Neural progenitor cell (in vitro differentiated cells): ENCODE results near the gene SCO2. TPM values are rescaled to one million over a fixed set of nuclear protein-coding genes. Genes with fewer than 3 reads are reported as not detected.

Experiments
- DNase-seq: peaks from one replicate; pipeline ENCODE4 v3.0.0-alpha.2; 2016; ENCODE audit warnings: low spot score
- H2AFZ ChIP-seq: fragments of 200-600 bp; sonication (generic); replicated peaks from 2 replicates; pipeline ENCODE4 v1.6.1; 2016; ENCODE audit warnings: antibody characterized with exemption
- H3F3A ChIP-seq: fragments of 200-600 bp; sonication (generic); 2 replicates; pipeline ENCODE4 v1.6.1; 2016; ENCODE audit warnings: antibody characterized with exemption, low read depth
- H3K27ac ChIP-seq: fragments of 200-600 bp; sonication (generic); 2 replicates; pipeline ENCODE4 v1.5.1; 2016; ENCODE audit warnings: mild to moderate bottlenecking
- H3K27me3 ChIP-seq: fragments of 200-600 bp; sonication (generic); 2 replicates; pipeline ENCODE4 v1.6.1; 2016; ENCODE audit warnings: mild to moderate bottlenecking, moderate library complexity
- H3K36me3 ChIP-seq: fragments of 200-600 bp; sonication (generic); 2 replicates; pipeline ENCODE4 v1.5.1; 2016
- H3K4me1 ChIP-seq: fragments of 200-600 bp; sonication (generic); 2 replicates; pipeline ENCODE4 v1.6.1; 2016; ENCODE audit warnings: mixed run types
- H3K4me2 ChIP-seq: fragments of 200-600 bp; sonication (generic); 2 replicates; pipeline ENCODE4 v1.6.1; 2016
- H3K4me3 ChIP-seq: fragments of 200-600 bp; sonication (generic); 2 replicates; pipeline ENCODE4 v1.5.1; 2016
- H3K79me2 ChIP-seq: fragments of 200-600 bp; sonication (generic); 2 replicates; pipeline ENCODE4 v1.6.1; 2016; ENCODE audit warnings: low read depth
- H3K9ac ChIP-seq: fragments of 200-600 bp; sonication (generic); 2 replicates; pipeline ENCODE4 v1.6.1; 2016
- H3K9me3 ChIP-seq: fragments of 200-600 bp; sonication (generic); 2 replicates; pipeline ENCODE4 v1.5.1; 2016; ENCODE audit warnings: low read depth
- H4K20me1 ChIP-seq: fragments of 200-600 bp; sonication (generic); 2 replicates; pipeline ENCODE4 v1.6.1; 2016; ENCODE audit warnings: low read depth
- H3K27ac Mint-ChIP-seq: 3 replicates; pipeline ENCODE4 v1.8.0; 2021; ENCODE audit warnings: mixed read lengths
- H3K27me3 Mint-ChIP-seq: 2 replicates; pipeline ENCODE4 v1.8.0; 2022; ENCODE audit warnings: low read depth, mild to moderate bottlenecking, inconsistent platforms, moderate library complexity, mixed read lengths; ENCODE audit not compliant: insufficient read depth
- H3K36me3 Mint-ChIP-seq: 3 replicates; pipeline ENCODE4 v1.8.0; 2021; ENCODE audit warnings: mixed read lengths
- H3K4me1 Mint-ChIP-seq: 3 replicates; pipeline ENCODE4 v1.8.0; 2021; ENCODE audit warnings: mixed read lengths
- H3K4me3 Mint-ChIP-seq: 3 replicates; pipeline ENCODE4 v1.8.0; 2021; ENCODE audit warnings: mild to moderate bottlenecking, moderate library complexity, mixed read lengths
- H3K9me3 Mint-ChIP-seq: 3 replicates; pipeline ENCODE4 v1.8.0; 2020; ENCODE audit warnings: mixed read lengths
- EZH2 ChIP-seq: fragments of 200-600 bp; sonication (generic); IDR thresholded peaks from 2 replicates; pipeline ENCODE4 v1.6.1; 2017; ENCODE audit warnings: antibody characterized with exemption, mild to moderate bottlenecking, moderate library complexity
- EZH2phosphoT487 ChIP-seq: fragments of 200-600 bp; sonication (generic); IDR thresholded peaks from 2 replicates; pipeline ENCODE4 v1.6.1; 2017; ENCODE audit warnings: antibody characterized with exemption
- total RNA-seq: library from RNA; depleted of rRNA; stranded (reverse); fragments of >200 nt; gene quantifications from 2 replicates; pipeline ENCODE4 v1.2.3, GENCODE V29; 2015; ENCODE audit warnings: low replicate concordance
- TF ChIP-seq, protein P1 (sequence below): fragments of 200-600 bp; sonication (generic); IDR thresholded peaks from 2 replicates; pipeline ENCODE4 v1.5.1; 2017; ENCODE audit warnings: antibody characterized with exemption, mild to moderate bottlenecking

The SCO2 gene
- total RNA-seq, 1 donor from 2014 or later, result not detected

GRCh38 chr22:50531962-50532674 lies 6.7 kb upstream of the SCO2 start:
- H2AFZ ChIP-seq, result peak overlapping the region; percentile 73
- H4K20me1 ChIP-seq, result peaks cover 40% of the 10 kb centered on the region
- no peak overlapping the region for H3K9ac ChIP-seq

DNA sequence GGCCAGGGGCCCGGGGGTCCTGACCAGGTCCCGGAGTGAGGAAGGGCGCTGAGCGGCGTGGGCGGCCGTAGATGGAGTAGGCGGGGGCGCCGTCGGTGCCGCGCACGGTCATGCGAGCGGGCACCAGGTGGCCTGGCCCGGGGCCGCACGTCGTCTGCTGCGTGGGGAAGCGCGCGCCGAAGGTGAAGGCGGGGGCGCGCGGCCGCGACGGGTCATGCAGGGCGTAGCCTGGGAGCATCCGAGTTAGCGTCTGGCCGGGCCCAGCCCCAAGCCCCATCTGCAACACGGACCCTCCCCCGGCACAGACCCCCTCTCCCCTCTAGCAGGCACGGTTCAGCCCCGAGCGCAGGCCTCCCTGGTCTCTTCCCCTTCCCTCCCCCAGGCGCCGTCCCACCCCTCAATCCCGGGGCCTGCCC lies 6.2 kb upstream of the SCO2 start:
- Histone ChIP-seq H3K27me3 (peaks cover 78% of the 10 kb centered on the region), H3K4me3 (peak overlapping the region; percentile 66), H3F3A (peaks cover 47% of the 10 kb centered on the region), H3K79me2 (no peaks in the 10 kb centered on the region), H3K4me1 (peaks cover 20% of the 10 kb centered on the region), H3K27ac (no peak overlapping the region), H3K36me3 (no peaks in the 10 kb centered on the region), H3K9ac (no peak overlapping the region), H3K9me3 (no peaks in the 10 kb centered on the region), H3K4me2 (peak overlapping the region; percentile 91), H2AFZ (peak overlapping the region; percentile 73), H4K20me1 (peaks cover 45% of the 10 kb centered on the region)
- Mint-ChIP-seq H3K27ac (no peak overlapping the region), H3K9me3 (peaks cover 2% of the 10 kb centered on the region), H3K4me3 (peak overlapping the region; percentile 80), H3K4me1 (peaks cover 29% of the 10 kb centered on the region), H3K36me3 (no peaks in the 10 kb centered on the region), H3K27me3 (peaks cover 55% of the 10 kb centered on the region)
- no peak for DNase-seq
- TF ChIP-seq, protein P1, sequence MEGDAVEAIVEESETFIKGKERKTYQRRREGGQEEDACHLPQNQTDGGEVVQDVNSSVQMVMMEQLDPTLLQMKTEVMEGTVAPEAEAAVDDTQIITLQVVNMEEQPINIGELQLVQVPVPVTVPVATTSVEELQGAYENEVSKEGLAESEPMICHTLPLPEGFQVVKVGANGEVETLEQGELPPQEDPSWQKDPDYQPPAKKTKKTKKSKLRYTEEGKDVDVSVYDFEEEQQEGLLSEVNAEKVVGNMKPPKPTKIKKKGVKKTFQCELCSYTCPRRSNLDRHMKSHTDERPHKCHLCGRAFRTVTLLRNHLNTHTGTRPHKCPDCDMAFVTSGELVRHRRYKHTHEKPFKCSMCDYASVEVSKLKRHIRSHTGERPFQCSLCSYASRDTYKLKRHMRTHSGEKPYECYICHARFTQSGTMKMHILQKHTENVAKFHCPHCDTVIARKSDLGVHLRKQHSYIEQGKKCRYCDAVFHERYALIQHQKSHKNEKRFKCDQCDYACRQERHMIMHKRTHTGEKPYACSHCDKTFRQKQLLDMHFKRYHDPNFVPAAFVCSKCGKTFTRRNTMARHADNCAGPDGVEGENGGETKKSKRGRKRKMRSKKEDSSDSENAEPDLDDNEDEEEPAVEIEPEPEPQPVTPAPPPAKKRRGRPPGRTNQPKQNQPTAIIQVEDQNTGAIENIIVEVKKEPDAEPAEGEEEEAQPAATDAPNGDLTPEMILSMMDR, result no peak
- TF ChIP-seq EZH2phosphoT487 (no peak), EZH2 (peak; percentile 63)

More at GRCh38 chr22:50531962-50532674, 6.7 kb upstream of the SCO2 start:
- Mint-ChIP-seq H3K4me3 (peak overlapping the region; percentile 83), H3K9me3 (peaks cover 2% of the 10 kb centered on the region), H3K27me3 (peaks cover 50% of the 10 kb centered on the region), H3K27ac (peak overlapping the region; percentile 18), H3K36me3 (no peaks in the 10 kb centered on the region), H3K4me1 (peaks cover 27% of the 10 kb centered on the region)
- peaks cover 72% of the 10 kb centered on the region for H3K27me3 ChIP-seq
- H3K4me1 ChIP-seq, result peaks cover 17% of the 10 kb centered on the region
- H3K4me3 ChIP-seq, result peak overlapping the region; percentile 66
- peak; percentile 76 for DNase-seq
- H3K79me2 ChIP-seq, result no peaks in the 10 kb centered on the region
- TF ChIP-seq EZH2phosphoT487, result peak; percentile 21
- TF ChIP-seq, protein P1, result no peak
- peak; percentile 68 for TF ChIP-seq EZH2
- no peaks in the 10 kb centered on the region for H3K36me3 ChIP-seq
- peak overlapping the region; percentile 91 for H3K4me2 ChIP-seq
- peaks cover 44% of the 10 kb centered on the region for H3F3A ChIP-seq
- H3K27ac ChIP-seq, result no peak overlapping the region
- H3K9me3 ChIP-seq, result no peaks in the 10 kb centered on the region

DNA sequence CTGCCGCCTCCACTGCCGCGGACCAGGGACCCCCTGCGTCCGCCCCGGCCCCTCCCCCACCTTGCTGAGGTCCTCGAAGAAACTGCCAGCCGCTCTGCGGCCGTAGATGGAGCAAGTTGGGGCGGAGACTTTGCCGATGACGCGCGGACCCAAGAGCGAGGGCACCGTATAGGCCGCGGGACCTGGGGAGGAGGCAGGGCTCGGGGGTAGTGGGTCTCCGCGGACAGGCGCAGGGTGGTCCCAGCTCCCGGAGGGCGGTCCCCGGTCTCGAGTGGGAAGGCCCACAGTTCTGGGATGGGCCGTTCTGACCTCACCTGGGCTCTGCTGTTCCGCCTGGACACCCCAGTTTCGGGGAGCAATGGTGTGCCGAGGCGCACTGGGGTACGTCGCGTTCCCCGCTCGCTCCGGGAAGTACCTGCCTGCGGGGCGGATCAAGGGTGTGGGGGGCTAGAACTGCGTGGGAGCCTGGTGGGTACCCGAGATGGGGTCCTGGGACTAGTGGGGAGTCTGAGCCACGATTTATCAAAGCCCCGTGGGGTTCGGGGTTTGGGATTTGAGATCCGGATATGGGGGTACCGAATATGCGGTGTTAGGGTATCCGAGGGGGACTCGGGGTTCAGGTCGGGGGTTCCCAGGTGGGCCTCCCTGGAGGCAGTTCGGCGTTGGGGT lies 5.6 kb upstream of the SCO2 start:
- Histone ChIP-seq H3K9me3 (no peaks in the 10 kb centered on the region), H3F3A (peaks cover 53% of the 10 kb centered on the region), H3K4me2 (peak overlapping the region; percentile 91), H4K20me1 (peaks cover 50% of the 10 kb centered on the region), H3K4me3 (peak overlapping the region; percentile 66), H3K27me3 (peaks cover 82% of the 10 kb centered on the region), H2AFZ (no peak overlapping the region), H3K27ac (no peak overlapping the region), H3K9ac (no peak overlapping the region), H3K4me1 (peaks cover 24% of the 10 kb centered on the region), H3K79me2 (no peaks in the 10 kb centered on the region), H3K36me3 (no peaks in the 10 kb centered on the region)
- Mint-ChIP-seq H3K36me3 (no peaks in the 10 kb centered on the region), H3K4me3 (peak overlapping the region; percentile 80), H3K27ac (no peak overlapping the region), H3K9me3 (peaks cover 2% of the 10 kb centered on the region), H3K4me1 (peaks cover 29% of the 10 kb centered on the region), H3K27me3 (peaks cover 55% of the 10 kb centered on the region)
- TF ChIP-seq EZH2phosphoT487 (peak; percentile 24), EZH2 (peak; percentile 9)
- TF ChIP-seq, protein P1, result no peak
- DNase-seq, result peak; percentile 80
